PC-9 (cell line): Measurements from ENCODE around the gene SHISA9. TPM values are rescaled to one million over a fixed set of nuclear protein-coding genes. Genes with fewer than 3 reads are reported as not detected.

Experiments
- BruUV-seq: library from RNA; stranded (reverse); fragments of 400-500 nt; replicated peaks from 2 replicates; lab custom pipeline; 2021; lab: Mats Ljungman, UMichigan
- CTCF ChIA-PET: fragments of 300-600 bp; sonication (Branson Sonifier 250); formaldehyde crosslinking; loops from one replicate; lab custom pipeline; 2022; ENCODE audit warnings: antibody characterized with exemption; lab: Charles Lee
- POLR2A ChIA-PET: fragments of 300-600 bp; sonication (Branson Sonifier 250); formaldehyde crosslinking; loops from one replicate; lab custom pipeline; 2022; ENCODE audit warnings: antibody characterized with exemption; ENCODE audit not compliant: unreplicated experiment; lab: Charles Lee
- DNase-seq, 2 experiments: peaks; one replicate each; pipeline versions ENCODE4 v3.0.0 to v3.0.0-alpha.2; 2015 to 2022; ENCODE audit warnings: mixed read lengths in 1 of 2
- H2AFZ ChIP-seq: fragments of 200-600 bp; sonication (generic); 2 replicates; pipeline ENCODE4 v1.8.1; 2017; ENCODE audit warnings: antibody characterized with exemption
- H3F3A ChIP-seq: fragments of 200-600 bp; sonication (generic); 2 replicates; pipeline ENCODE4 v1.8.1; 2017; ENCODE audit warnings: antibody characterized with exemption, mild to moderate bottlenecking, low read depth; ENCODE audit not compliant: insufficient read depth
- H3K27ac ChIP-seq: fragments of 200-600 bp; sonication (generic); 2 replicates; pipeline ENCODE4 v1.6.1; 2016; ENCODE audit warnings: mixed run types
- H3K27me3 ChIP-seq: fragments of 200-600 bp; sonication (generic); 2 replicates; pipeline ENCODE4 v1.6.1; 2016; ENCODE audit warnings: low read depth, mixed run types; ENCODE audit not compliant: insufficient read depth
- H3K36me3 ChIP-seq: fragments of 200-600 bp; sonication (generic); 2 replicates; pipeline ENCODE4 v1.6.1; 2016; ENCODE audit warnings: low read depth, mixed run types
- H3K4me1 ChIP-seq: fragments of 200-600 bp; sonication (generic); replicated peaks from 2 replicates; pipeline ENCODE4 v1.6.1; 2016; ENCODE audit warnings: mixed run types; ENCODE audit not compliant: insufficient read depth
- H3K4me2 ChIP-seq: fragments of 200-600 bp; sonication (generic); 2 replicates; pipeline ENCODE4 v1.6.1; 2017; ENCODE audit warnings: mixed run types
- H3K4me3 ChIP-seq: fragments of 200-600 bp; sonication (generic); 2 replicates; pipeline ENCODE4 v1.6.1; 2016; ENCODE audit warnings: mixed run types
- H3K79me2 ChIP-seq: fragments of 200-600 bp; sonication (generic); 2 replicates; pipeline ENCODE4 v1.6.1; 2017; ENCODE audit warnings: low read depth, mixed run types
- H3K9me2 ChIP-seq: fragments of 200-600 bp; sonication (generic); 2 replicates; pipeline ENCODE4 v1.8.1; 2017; ENCODE audit warnings: mild to moderate bottlenecking; ENCODE audit not compliant: insufficient read depth
- H3K9me3 ChIP-seq: fragments of 200-600 bp; sonication (generic); 2 replicates; pipeline ENCODE4 v1.8.1; 2016; ENCODE audit warnings: low read depth; ENCODE audit not compliant: insufficient read depth
- H4K20me1 ChIP-seq: fragments of 200-600 bp; sonication (generic); 2 replicates; pipeline ENCODE4 v1.8.1; 2017; ENCODE audit not compliant: insufficient read depth
- CTCF ChIP-seq: fragments of 200-600 bp; sonication (generic); conservative IDR thresholded peaks from 2 replicates; pipeline ENCODE4 v1.6.1; 2017; ENCODE audit warnings: mixed run types, antibody characterized with exemption, mild to moderate bottlenecking, moderate library complexity
- EZH2 ChIP-seq: fragments of 200-600 bp; sonication (generic); IDR thresholded peaks from 2 replicates; pipeline ENCODE4 v1.8.0; 2017; ENCODE audit warnings: antibody characterized with exemption, low read depth
- intact Hi-C: fragments of 100-400 bp; cut with micrococcal nuclease; formaldehyde crosslinking; loops from one replicate; pipeline ENCODE4 v1.10.0; 2022; ENCODE audit not compliant: unreplicated experiment
- total RNA-seq: library from RNA; stranded (reverse); gene quantifications from 2 replicates; pipeline ENCODE4 v1.2.3, GENCODE V29; 2021

Gene SHISA9
- total RNA-seq, 1 experiment from 2014 or later, result 80.5 TPM

- H3K4me2 ChIP-seq, result no peak overlapping the region
- peaks cover 25% of the 10 kb centered on the region for H3K4me1 ChIP-seq
- H3K9me3 ChIP-seq, result no peaks in the 10 kb centered on the region
- no peaks in the 10 kb centered on the region; the same call in 1 of the 2 replicates for H3F3A ChIP-seq
- no peak for DNase-seq
- H3K27ac ChIP-seq, result no peak overlapping the region
- peaks cover 43% of the 10 kb centered on the region for H3K36me3 ChIP-seq
- H3K27me3 ChIP-seq, result no peaks in the 10 kb centered on the region
- intact Hi-C loops, result loop anchor here (10.0 kb wide), 1 partner anchor 813 kb away; no protein-coding TSS in a partner anchor
- ChIA-PET CTCF (interaction anchor here (0.5 to 1.1 kb wide), 4 partner anchors 97 to 566 kb away, joined by 3 to 13 read pairs (median 3); no protein-coding TSS in a partner anchor), POLR2A (no interaction called here)
- H3K9me2 ChIP-seq, result no peaks in the 10 kb centered on the region
- no TSS peak for BruUV-seq
- H3K4me3 ChIP-seq, result no peak overlapping the region
- H3K79me2 ChIP-seq, result peaks cover 91% of the 10 kb centered on the region
- H4K20me1 ChIP-seq, result peaks cover 81% of the 10 kb centered on the region
- H2AFZ ChIP-seq, result no peak overlapping the region
- TF ChIP-seq CTCF, result peak; percentile 47; the same call in 1 of the 2 replicates
- no peak for TF ChIP-seq EZH2
Observed at GRCh38 chr16:12907670-12908233, 6.4 kb downstream of the SHISA9 start.

- Histone ChIP-seq H3K36me3 (peaks cover 44% of the 10 kb centered on the region), H3K4me1 (peaks cover 18% of the 10 kb centered on the region), H3F3A (peaks cover 16% of the 10 kb centered on the region; the same call in 1 of the 2 replicates), H2AFZ (no peak overlapping the region), H3K27ac (peak overlapping the region; percentile 77), H3K79me2 (peaks cover 68% of the 10 kb centered on the region), H3K27me3 (no peaks in the 10 kb centered on the region), H4K20me1 (peaks cover 35% of the 10 kb centered on the region), H3K4me3 (no peak overlapping the region), H3K4me2 (peak overlapping the region; percentile 20), H3K9me2 (no peaks in the 10 kb centered on the region), H3K9me3 (no peaks in the 10 kb centered on the region)
- TF ChIP-seq EZH2, result no peak
- no peak for TF ChIP-seq CTCF
- no TSS peak for BruUV-seq
- intact Hi-C loops, result loop anchor here (5.0 kb wide), 3 partner anchors 195 to 520 kb away; no protein-coding TSS in a partner anchor
- peak in 1 of 2 experiments; percentile 43 for DNase-seq
- ChIA-PET POLR2A (interaction anchor here (0.7 kb wide), 1 partner anchor 303 kb away, joined by 3 read pairs; no protein-coding TSS in a partner anchor), CTCF (no interaction called here)
Observed at GRCh38 chr16:12917246-12917645, 15.8 kb downstream of the SHISA9 start.

GRCh38 chr16:12917653-12918052 is 16.3 kb downstream of the SHISA9 start:
- H3K4me2 ChIP-seq, result peak overlapping the region; percentile 20
- CTCF ChIA-PET, result no interaction called here

More at GRCh38 chr16:12917653-12918052, 16.3 kb downstream of the SHISA9 start:
- intact Hi-C loops, result loop anchor here (5.0 kb wide), 3 partner anchors 195 to 520 kb away; no protein-coding TSS in a partner anchor
- TF ChIP-seq CTCF, result no peak
- TF ChIP-seq EZH2, result no peak
- H3K27ac ChIP-seq, result peak overlapping the region; percentile 77
- BruUV-seq, result no TSS peak
- H4K20me1 ChIP-seq, result peaks cover 38% of the 10 kb centered on the region
- no peaks in the 10 kb centered on the region for H3K9me2 ChIP-seq
- peak; percentile 21 to 55 for DNase-seq
- peaks cover 69% of the 10 kb centered on the region for H3K79me2 ChIP-seq
- peaks cover 46% of the 10 kb centered on the region for H3K36me3 ChIP-seq
- no peaks in the 10 kb centered on the region for H3K9me3 ChIP-seq
- H3K4me3 ChIP-seq, result no peak overlapping the region
- peaks cover 18% of the 10 kb centered on the region for H3K4me1 ChIP-seq
- no peak overlapping the region for H2AFZ ChIP-seq
- POLR2A ChIA-PET, result interaction anchor here (0.7 kb wide), 1 partner anchor 304 kb away, joined by 3 read pairs; no protein-coding TSS in a partner anchor
- peaks cover 16% of the 10 kb centered on the region; the same call in 1 of the 2 replicates for H3F3A ChIP-seq
- H3K27me3 ChIP-seq, result no peaks in the 10 kb centered on the region
